HG02763 (cell line): Measurements from ENCODE around the gene ELMOD1.
A peak's percentile ranks its signal among the peaks of the same experiment; 100 is the strongest.

Source experiments
- ATAC-seq: cut with Tn5 transposase; IDR thresholded peaks from one replicate; pipeline ENCODE4 v1.9.1; 2021; ENCODE audit warnings: mild to moderate bottlenecking, moderate library complexity; ENCODE audit not compliant: unreplicated experiment

ELMOD1 gene

GRCh38 chr11:107583629-107584195 lies 7.2 kb upstream of the ELMOD1 start:
- no peak for ATAC-seq

- no peak for ATAC-seq
These were observed 3.5 kb upstream of the ELMOD1 start for GRCh38 chr11:107587306-107587979.

- no peak for ATAC-seq
These were observed 657 bp downstream of the ELMOD1 start for GRCh38 chr11:107591378-107592230.

- ATAC-seq = no peak
These were observed 1.3 kb downstream of the ELMOD1 start for GRCh38 chr11:107592231-107592590.

GRCh38 chr11:107592813-107593212 lies 1.9 kb downstream of the ELMOD1 start:
- no peak for ATAC-seq

- no peak for ATAC-seq
These were observed 3.0 kb downstream of the ELMOD1 start for GRCh38 chr11:107593951-107594350.

- ATAC-seq = no peak
These were observed 3.8 kb downstream of the ELMOD1 start for GRCh38 chr11:107594736-107595135.

GRCh38 chr11:107598225-107599139 lies 7.5 kb downstream of the ELMOD1 start:
- peak; percentile 71 for ATAC-seq

- no peak for ATAC-seq
These were observed 14.4 kb downstream of the ELMOD1 start for GRCh38 chr11:107605061-107606006.

- ATAC-seq = no peak
These were observed 15.2 kb downstream of the ELMOD1 start for GRCh38 chr11:107606141-107606540.

GRCh38 chr11:107608809-107609208 lies 17.9 kb downstream of the ELMOD1 start:
- ATAC-seq = no peak

- ATAC-seq = no peak
These were observed 18.7 kb downstream of the ELMOD1 start for GRCh38 chr11:107609400-107610218.

- ATAC-seq = no peak
These were observed 21.5 kb downstream of the ELMOD1 start for GRCh38 chr11:107612445-107612844.

- ATAC-seq = no peak
These were observed 29.0 kb downstream of the ELMOD1 start for GRCh38 chr11:107619926-107620325.

- no peak for ATAC-seq
These were observed 30.1 kb downstream of the ELMOD1 start for GRCh38 chr11:107621081-107621480.

- no peak for ATAC-seq
These were observed 32.2 kb downstream of the ELMOD1 start for GRCh38 chr11:107623183-107623582.

GRCh38 chr11:107624983-107625684 lies 34.2 kb downstream of the ELMOD1 start:
- no peak for ATAC-seq

GRCh38 chr11:107625685-107625989 lies 34.7 kb downstream of the ELMOD1 start:
- ATAC-seq = no peak

- no peak for ATAC-seq
These were observed 40.1 kb downstream of the ELMOD1 start for GRCh38 chr11:107631043-107631442.
